Fibroblast of skin of abdomen (primary cell): ENCODE data around the gene CRADD.

Experiments used
- DNase-seq: peaks from one replicate; pipeline ENCODE4 v3.0.0-alpha.2; 2013

Gene CRADD

DNA sequence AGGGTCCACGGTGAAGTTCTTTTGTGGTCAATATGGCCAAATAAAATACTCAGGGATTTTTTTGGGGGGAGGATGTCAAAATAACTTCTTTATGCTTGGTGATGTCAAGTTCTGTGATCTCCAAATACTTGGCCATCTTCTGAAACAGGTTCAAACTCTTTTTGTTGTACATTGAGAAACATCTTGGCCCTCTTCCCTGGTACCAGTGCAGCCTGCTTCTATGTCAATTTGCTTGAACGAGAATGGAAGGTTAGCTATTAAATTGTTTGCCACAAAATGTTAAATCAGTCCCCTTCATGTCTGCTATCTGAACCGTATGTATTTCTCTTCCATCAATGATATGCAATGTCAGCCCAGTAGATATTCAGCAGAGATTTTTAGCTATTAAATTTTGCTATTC lies 6.1 kb upstream of the CRADD start:
- no peak for DNase-seq

DNA sequence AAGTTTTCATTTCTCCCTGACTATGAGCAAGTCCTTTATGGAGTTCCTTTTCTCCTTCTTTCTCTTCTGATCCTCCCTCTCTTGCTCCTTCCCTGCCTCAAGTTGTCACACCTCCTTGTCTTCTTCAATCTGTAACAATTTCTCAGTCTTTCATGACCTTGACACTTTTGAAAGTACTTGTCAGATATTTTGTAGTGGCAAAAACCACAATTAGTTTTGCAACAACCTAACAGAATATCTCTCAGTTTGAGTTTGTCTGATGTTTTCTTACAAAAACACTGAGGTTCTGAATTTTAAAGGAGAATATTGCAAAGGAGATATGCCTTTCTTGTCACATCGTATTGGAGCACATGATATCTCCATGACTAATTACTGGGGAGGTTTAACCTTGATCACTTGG lies 4.1 kb upstream of the CRADD start:
- no peak for DNase-seq

DNA sequence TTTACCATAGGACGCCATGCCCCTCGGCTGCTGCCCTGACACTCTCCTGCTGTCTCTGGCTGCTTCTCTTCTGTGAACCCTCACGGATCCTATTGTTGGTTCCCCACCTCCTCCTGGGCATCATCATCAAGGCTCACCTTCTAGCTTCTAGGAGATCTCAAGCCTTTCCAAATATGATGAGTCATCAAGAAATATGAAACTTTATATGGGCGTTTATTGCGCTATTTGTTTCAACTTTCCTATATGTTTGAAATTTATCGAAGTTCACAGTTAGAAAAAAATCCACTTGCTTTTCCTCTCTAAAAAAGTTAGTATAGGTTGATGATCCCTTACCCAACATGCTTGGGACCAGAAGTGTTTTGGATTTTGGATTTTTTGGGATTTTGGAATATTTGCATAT lies 2.8 kb upstream of the CRADD start:
- DNase-seq = no peak

DNA sequence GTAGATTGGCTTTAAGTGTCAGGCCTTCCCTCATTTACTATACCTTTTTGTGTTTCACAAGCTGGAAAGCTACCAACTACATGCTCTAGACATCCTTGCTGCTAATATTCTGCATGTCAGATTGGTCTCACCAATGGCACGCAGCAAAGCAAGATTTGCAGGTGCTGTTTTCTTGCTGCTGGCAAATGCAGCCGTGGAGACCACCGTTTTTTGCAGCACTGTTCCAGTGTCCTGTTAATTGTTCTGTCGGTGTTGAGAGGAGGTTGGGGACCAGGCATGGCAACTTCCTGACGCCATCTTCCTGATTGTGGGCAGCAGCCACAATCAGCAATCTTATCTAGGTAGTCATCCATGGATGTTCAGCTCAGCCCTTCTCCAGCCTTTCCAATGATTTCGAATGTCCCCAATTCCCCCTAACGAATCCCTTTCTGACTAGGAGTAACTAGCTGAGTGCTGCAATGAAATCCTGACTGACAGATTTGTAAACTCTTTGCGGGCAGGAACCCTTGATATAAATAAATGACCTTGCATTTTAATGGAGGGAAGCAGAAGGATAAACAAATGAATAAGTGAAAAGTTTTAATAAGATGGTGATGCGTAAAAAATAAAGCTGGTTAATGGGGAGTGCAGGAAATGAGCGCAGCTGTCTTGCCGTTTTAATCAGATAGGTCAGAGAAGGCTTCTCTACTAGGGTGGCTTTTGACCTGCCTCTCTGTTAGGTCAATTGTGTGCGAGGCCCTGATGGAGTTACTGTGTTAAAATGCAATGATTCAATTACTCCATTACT lies 574 bp upstream of the CRADD start:
- DNase-seq = no peak

DNA sequence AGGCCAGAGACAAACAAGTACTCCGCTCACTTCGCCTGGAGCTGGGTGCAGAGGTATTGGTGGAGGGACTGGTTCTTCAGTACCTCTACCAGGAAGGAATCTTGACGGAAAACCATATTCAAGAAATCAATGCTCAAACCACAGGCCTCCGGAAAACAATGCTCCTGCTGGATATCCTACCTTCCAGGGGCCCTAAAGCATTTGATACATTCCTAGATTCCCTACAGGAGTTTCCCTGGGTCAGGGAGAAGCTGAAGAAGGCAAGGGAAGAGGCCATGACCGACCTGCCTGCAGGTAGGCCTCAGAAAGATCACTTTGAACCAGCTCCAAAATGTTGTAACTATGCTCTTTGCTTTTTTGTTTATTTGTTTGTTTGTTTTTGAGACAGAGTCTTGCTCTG lies 1.6 kb downstream of the CRADD start:
- no peak for DNase-seq

DNA sequence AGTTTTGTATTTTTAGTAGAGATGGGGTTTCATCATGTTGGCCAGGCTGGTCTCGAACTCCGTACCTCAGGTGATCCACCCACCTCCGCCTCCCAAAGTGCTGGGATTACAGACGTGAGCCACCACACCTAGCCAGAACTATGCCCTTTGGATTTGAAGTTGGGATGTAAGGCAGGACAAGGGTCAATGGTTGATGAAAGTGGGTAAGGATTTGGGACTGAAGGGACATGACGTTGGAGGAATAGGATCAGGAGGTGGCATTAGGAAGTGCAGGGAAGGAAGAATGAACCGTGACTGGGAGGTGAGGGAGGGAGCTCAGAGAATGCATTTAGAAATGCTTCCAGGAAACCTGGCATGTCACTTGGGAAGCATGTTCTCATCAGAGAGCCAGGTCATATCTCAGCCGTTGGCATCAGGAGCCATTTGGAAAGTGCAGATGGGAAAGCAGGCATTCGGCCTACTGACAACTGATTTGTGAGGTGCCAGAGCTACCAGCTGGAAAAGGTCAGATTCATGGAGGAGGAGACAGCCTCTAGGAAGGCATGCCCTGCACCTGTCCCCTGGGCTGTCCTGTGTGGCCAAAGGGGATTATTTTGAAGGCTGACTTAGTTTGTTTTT lies 2.2 kb downstream of the CRADD start:
- no peak for DNase-seq

DNA sequence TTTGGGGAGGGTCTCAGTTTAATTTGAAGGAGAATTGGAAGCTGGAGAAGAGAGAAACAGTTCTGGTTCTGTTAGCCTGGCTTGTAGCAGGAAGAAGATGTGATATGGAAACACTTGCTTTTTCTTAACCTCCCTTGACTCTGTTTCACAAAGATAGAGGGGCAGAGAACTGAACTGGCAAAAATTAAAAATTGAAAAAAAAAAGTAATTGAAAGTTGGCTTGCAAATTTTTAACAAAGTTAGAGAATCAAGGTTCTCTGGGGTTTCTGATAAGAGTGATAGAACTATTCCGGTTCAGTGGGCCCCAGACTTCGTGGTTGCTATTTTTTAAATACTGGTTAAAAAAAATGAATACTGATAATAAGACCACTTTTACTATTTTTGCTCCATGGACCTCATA lies 2.8 kb downstream of the CRADD start:
- DNase-seq = no peak

DNA sequence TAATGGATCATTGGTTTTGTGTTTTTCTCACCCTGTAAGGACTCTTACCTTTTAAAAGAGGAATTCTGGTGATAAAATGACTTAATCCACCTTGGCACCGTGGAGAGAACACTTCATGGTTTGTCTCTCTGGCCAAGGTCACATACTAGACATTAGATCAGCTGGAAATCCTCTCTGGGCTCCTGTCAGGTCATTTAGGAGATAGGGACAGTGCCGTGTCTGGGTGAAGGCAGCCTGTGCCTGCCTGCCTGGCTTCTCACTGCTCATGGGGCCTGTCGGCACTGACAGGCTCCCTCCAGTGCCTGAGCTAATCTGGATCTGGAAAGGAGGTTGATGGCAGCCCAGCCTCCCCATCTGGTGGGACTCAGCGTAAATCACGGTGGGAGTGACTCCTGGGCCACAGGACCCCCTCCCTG lies 5.7 kb downstream of the CRADD start:
- DNase-seq = no peak

DNA sequence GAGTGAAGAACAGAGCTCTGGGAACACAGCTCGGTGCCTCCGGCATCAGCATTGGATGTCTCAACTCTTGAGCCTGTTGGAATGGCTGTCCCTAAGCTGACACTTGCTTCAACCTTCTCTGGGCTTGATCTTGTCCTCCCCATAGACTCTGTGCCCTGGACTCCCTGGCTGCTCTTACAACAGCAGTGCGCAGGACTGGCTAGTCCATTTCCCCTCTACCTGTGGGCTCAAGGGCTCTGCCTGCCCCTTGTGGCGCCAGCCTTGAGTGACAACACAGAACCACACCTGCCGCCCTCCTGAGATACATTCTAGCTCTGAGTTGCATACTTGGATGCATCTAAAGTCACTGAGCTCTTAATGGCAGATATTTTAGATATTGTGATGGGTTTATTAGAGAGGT lies 6.2 kb downstream of the CRADD start:
- DNase-seq = no peak

DNA sequence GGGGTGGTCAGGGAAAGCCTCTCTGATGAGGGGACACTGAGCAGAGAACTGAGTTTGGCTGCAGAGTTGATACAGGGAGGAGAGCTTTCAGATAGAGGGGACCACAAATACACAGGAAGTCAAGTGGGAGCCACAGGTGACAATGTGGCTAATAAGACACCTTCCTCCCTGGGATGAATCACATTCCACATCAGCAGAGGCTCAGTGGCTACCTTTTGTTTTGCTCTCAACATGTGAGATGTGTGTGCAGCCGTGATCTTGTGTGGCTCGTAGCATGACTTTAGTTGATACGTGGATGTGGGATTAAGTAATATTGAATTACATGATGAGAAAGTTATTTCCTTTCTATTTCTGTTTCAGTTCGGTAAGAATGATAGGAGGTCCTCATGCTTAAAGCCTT lies 7.5 kb downstream of the CRADD start:
- DNase-seq = peak; percentile 6

DNA sequence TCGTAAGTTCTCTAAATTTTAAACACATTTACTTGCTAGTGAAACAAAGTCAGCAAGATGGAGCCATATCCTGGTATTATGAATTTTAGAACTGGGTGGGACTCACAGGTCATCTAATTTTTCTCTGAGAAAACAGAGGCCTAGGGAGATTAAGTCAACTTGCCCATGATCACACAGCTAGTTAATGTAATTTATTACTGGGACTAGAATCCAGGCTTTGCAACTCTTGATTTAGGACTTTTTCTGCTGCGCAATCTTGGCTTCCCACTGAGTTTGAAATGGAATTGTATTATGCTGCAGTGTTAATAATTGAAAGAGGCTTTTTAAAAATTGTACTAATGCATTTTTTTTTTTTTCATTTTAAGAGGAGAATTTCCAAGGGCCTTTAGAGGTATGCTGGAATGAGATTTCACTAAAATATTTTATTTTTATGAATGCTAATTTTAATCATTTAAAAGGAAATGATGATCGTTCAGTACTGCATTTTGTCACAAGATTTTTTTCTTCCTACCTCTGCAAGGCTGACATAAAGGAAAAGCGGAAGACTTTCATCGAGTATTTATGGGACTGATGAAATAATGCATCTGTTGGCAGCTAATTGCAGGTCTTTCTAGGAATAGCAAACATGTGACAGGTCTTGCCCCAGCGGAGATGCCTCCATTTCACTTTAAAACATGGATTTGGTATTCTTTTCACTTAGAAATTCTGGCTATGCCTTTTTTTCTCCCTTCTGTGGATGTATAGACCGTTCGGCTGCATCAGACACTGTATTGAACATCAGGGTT lies 9.6 kb downstream of the CRADD start:
- no peak for DNase-seq

DNA sequence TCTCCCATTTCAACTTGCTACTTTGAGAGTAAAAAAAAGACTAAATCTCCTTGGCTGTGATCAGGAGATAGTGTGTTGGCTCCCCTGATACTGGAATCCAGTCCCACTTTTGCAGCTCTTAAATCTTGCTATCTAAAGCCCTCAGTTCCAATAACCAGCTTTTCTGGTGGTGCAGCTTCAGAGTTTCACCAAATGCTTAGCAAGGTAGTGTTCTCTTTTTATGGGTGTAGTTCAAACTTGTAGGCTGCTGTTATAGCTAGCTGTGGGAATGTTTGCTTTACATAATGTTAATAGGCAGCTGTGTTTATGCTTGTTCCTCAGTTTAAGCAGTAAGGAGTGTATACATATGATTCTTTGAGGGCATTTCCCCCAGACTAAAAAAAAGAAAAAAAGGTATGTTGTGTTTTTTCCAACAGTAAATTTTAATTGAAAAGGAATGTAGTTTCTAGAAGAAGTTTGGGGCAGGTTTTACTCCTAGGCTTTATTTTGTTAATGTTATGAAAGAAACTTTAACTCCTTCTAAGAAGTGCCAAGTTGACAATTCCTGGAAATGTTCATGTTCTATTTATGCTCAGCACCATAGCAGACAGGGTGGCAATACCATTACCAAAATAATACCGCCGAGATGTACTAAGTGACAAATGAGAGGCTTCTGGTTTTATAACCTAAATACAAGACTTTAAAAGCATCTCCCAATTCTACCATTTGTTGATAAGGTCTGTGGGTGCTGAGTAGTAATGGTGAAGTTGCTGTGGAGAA lies 12.1 kb downstream of the CRADD start:
- DNase-seq = no peak

DNA sequence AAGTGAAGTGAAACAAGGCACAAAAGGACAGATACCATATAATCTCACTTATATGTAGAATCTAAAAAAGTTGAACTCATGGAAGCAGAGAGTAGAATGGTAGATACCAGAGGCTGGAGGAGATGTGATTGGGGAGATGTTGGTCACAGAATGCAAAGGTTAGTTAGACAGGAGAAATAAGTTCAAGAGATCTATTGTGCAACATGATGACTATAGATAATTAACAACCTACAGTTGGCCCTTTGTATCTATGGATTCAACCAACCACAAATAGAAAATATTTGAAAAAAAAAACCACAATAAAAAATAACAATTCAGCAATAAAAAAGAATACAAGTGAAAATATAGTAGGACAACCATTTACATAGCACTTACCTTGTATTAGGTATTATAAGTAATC lies 19.3 kb downstream of the CRADD start:
- no peak for DNase-seq

DNA sequence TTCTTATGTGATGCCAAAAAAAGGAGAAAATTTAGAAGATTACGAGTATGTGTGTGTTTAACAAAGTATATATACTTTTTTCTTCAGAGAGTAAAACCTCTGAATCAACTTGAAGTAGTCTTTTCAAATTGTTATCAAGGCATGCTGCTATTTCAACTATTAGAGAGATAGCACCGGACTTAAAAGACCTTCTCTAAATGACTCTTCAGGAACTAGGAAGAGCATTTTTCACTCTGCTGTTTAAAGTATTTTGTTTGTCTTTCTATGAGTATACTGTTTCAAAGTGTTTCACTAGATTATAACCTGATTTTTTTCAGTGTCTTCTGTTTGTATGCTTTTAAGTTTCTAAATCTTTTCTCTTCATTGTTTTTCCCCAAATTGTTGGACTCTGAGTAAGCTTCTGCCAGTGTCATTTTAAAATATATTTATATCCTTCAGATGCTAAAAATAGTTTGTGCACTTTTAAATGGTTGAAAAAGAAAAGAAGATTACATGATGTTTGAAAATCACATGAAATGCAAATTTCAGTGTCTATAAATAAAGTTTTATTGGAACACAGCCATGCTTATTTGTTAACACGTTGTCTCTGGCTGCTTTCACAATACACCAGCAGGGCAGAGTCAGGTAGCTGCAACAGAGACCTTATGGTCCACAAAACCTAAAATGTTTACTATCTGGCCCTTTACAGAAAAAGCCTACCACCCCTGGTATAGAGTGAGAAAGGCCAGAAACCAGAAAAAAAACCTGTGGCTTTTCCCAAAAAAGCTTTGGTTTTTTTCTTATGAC lies 21.3 kb downstream of the CRADD start:
- peak; percentile 12 for DNase-seq

DNA sequence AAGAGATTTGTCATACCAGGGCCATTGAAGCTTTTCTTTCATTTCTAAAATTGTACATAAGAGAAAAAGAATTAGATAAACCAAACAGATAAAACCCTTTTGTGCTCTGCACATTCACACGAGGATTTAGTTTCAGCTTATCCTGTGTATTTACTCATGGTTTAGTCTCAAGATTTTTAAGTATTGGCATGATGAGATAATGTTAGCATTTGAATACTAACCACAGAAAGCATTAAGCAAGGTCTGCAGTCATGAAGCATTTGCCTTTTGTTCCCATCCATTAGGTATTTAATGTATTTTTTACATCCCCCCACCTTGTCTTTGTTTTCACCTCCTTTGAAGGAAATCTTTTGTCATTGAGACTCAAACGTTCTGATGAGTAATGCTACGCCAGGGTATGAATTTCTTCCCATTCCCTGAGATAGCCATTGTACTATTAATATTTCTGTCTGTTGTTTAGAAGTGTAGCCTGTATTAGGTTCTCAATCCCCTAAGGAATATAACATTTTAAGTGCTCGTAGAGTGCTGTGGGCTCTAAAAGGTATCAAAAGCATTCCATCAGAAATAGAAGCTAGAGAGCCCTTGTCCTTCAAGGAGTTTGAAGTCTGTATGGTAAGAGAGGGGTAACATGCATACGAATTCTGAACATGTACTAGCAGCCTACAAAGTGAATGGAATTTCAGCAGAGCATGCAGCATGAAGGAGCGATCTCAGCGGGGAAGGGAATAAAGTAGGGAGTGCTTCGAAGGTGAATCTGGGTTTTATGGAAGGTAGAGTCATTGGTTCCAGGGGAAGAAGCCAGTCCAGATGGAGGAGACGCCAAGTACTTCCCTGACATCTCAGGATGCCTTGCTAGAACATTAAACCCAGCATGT lies 22.3 kb downstream of the CRADD start:
- DNase-seq = peak; percentile 74

DNA sequence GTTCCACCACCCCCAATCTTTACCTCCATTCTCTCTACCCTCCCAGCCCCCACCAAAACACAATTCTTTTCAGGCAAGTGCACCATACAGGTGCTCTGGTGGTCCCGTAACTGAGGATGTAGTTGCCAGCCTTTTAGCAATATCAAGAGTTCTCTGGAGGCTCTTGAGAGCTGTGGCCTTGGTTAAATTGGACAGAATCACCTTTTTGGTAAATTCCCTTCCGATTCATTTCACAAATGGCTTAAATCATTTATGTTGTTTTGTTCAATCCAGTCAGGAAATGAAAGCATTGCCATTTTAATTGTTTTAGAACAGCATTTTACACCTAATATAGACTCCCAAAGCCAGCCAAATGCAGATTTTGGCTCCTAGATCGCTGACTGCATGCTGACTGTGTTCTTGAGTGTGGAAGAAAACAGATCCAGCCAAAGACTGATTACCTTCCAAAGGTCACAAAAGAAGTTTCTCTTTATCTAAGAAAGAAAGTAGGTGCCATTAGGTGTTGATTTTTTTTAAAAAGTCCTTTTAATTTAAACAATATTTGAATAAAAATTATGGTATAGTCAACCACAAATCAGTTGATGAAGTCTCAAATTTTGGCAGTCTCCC lies 25.6 kb downstream of the CRADD start:
- DNase-seq = no peak

DNA sequence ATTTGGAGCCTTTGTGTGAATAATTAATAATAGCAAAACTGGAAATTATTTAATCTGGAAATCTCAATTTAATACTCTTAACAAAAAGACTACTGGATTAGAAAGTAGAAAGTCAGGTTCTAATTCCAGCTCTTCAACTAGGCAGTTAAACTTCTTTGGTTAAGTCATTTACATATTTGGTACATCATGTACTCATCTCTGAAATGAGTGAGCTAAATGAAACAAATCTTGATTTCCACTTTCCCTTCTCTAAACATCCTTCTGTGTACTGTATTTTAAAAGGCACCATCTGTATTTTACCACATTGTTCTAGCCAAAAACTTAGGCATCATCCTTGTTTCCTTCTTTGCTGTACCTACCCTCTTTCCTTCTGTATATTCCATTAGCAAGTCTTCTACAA lies 26.9 kb downstream of the CRADD start:
- DNase-seq = no peak

DNA sequence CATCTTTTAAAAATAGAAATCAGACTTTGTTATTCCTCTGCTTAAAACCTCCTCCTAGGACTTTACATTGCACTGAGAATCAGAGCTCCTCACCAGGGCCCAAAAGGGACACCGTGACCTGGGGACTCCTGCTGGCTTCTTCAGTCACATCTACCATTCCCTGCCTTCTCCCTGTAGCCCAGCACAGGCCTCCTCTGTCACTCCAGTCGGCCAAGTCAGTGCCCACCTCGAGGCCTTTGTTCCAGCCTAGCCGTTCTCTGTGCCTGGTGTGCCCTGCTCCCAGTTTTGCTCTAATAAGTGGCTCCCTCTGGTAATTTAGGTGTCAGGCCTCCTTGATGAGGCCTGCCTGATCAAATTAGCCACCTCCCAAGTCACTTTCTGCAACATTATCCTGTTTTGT lies 27.4 kb downstream of the CRADD start:
- DNase-seq = no peak

DNA sequence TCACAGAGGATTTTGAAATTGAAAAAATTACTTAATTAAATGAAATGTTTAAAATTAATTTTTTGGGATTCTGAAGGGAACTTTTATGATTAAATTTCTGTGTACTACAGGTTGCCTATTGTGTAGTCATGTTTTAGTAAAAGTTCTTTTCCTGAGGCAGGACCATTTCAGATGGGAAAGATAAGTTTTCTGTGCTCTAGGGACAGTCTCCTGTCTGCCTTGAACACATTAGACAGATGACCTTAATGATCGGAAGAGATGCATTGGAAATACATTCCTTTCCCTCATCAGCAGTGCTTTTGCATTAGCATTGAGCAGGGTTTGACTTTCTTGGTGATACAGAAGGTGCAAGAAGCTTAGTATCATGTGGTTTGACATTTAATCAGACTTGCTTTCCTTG lies 28.1 kb downstream of the CRADD start:
- no peak for DNase-seq

DNA sequence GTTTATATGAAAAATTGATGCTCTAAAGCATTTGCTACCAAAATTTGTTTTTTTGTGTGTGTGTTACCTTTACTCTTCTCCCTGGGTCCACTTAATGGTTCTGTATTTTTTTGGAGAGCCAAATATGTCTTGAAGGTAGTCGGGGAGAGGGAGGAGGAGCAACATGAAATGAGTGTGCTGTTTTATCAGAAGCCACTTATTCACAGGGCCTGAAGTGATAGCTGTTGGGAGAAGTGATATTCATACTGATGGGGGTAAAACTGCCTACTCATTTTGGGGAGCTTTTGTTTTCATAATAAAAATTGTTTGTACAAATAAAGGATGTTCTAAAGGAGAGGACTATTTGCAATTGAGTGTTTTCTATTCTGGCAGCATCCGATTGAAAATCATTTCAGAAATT lies 29.2 kb downstream of the CRADD start:
- no peak for DNase-seq

DNA sequence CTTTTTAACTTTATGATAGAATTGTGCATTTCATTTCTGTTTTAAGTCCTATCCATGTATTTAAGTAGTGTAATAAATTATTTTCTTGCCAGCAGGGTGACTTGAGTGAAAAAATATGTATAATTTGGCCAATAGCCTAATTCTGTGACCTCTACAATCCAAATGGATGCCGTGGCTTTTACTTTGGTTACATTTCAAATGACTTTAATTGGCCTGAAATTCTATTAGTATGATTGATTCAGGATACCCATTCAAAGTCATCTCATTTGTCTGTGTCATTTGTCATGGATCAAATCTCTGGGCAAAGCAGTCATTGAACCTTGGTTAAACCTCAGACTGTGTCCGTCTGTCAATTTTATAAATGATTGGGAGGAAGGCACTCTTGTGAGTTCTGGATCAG lies 29.6 kb downstream of the CRADD start:
- DNase-seq = peak; percentile 57
